RPMI8226 (cell line): ENCODE data around the gene FOXD2.

Experiments
- DNase-seq: peaks from one replicate; pipeline ENCODE4 v3.0.0-alpha.2; 2015

FOXD2 gene

DNA sequence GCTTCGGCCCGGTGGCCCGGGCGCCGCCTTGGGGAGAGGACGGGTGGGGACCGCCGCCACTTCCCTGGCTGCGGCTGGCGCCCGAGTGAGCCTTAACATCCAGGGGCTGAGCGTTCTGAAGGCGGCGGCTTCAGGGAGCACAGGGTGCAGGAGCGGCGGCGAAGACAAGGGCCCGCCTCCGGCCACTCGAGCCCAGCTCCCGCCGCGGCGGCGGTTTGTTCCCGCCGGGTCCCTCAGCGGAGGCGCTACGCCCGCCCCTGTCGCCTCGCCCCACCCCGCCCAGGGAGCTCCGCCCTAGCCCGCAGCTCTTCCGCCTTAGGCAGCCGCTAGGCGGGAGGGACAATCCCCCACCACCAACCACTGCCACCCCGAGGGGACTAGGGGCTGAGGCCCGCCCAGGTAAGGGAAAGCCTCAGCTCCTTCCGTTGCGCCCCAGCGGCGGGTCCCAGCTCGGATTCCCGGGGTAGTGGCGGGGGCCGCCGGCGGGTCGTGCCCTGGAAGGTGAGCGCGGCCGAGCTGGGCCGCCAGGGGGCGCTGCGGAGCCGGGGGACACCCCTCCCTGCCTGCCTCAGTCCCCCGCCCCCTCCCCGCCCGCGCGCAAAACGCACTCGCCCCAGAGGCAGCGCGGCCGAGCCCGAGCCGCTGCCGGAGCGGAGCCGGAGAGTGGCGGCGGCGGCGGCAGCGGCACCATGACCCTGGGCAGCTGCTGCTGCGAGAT, at the start of gene FOXD2:
Gene FOXD2 (plus strand): TSS at position 598 of the 718 bp plus-strand sequence. CDS start 92 bp downstream, at position 690.
- peak; percentile 94 for DNase-seq

DNA sequence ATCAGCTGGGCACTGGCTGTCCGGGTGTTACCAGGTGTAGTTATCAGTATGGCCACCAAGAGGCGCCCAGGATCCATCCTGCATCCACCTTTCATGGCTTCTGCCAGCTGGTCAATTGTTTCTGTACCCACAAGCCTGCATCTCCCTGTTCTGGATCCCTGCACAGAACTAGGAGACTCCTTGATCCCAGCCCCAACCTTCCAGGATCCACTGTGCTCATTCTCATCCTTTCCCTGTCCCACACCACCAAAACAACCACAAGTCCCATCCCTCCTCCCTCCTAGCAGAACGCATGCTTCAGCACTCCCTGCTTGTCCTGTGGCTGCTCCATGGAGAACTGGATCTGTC, 49.0 kb upstream of the FOXD2 start:
- DNase-seq = peak; percentile 72

DNA sequence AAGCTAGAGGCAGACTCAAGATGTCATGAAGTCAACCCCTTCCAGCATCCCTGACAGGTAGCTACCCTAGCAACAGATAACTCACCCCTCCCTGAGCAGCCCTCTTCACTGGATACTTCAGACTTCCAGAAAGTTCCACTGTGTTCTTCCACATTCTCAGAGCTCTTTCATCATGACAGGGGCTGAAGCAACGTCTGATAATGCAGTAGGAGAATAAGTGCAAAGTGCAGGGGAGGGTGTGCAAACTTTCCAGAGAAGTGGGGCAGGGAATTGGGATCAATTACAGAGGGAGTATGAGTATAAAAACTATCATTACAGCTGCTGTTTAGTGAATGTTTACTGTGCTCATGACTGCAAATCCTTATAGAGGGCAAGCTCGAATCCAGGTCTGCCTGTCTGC, 48.1 kb upstream of the FOXD2 start:
- DNase-seq = no peak

DNA sequence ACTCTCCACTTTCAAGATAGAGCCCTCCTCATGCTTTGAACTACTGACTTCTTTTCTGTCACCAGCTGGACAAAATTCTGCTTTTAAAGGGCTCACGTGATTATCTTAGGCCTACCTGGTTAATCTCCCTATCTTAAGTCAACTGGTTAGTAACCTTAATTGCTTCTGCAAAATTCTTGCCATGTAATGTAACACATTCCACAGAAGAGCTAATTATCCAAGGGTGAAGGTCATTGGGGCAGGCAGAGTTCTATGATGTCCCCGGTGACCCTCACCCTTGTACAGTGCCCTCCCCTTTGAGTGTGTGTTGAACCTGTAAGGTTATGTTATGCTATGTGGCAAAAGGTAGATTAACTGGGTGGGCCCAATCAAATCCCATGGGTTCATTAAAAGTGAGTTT, 47.0 kb upstream of the FOXD2 start:
- no peak for DNase-seq

DNA sequence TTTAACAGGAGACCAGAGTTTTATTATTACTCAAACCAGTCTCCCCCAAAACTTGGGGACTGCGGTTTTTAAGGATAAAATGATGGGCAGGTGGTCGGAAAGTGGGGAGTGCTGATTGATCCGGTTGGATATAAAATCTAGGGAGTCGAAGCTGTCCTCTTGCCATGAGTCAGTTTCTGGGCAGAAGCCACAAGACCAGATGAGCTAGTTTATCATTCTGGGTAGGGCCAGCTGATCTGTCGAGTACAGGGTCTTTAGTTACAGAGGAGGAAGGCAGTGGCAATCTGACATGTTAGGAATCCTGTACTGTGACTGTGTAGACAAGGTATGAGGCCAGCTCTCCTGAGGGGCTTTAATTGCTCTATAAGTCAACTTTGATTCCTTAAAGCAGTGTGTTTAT, 44.7 kb upstream of the FOXD2 start:
- DNase-seq = no peak

DNA sequence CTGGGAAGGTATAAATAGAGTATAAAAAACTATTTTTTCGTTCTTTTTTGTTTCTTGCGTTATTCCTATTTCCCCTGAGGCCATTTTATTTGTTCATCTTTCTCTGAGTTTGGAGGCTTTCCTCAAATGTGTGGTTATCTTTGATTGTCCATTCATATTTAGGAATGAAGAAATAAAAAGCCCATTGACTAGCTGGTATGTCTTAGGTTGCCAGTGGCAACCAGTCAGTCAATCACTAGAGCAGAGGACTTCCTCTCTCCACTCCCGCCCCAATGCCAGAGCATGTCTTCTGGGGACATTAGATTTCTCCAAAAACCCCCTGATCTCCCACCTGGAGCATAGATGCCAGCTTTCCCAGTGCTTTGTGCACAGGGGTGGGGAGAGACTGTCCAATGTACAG, 42.4 kb upstream of the FOXD2 start:
- no peak for DNase-seq

DNA sequence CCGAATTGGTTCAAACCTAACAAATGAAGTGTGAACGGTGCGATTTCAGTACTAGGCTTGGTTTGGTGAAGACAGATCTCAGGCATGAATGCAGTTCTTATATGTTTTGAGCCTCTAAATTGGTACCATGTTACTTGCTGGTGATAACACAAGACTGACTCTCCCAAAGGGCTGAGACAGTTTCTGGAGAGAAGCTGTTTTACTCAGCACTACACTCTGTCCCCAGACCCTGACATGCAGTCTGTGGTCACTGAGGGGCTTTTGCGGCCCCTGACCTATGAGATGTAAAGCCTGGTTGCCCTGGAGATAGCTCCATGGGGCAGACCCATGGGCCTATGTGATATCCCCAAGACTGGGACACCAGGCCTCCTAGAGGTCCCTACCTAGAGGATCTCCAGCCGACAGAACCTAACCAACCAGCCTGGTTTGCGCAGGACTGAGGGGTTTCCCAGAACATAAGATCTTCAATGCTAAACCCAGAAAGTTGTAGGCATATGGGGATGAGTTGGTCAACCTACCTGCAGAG, 41.1 kb upstream of the FOXD2 start:
- DNase-seq = no peak

DNA sequence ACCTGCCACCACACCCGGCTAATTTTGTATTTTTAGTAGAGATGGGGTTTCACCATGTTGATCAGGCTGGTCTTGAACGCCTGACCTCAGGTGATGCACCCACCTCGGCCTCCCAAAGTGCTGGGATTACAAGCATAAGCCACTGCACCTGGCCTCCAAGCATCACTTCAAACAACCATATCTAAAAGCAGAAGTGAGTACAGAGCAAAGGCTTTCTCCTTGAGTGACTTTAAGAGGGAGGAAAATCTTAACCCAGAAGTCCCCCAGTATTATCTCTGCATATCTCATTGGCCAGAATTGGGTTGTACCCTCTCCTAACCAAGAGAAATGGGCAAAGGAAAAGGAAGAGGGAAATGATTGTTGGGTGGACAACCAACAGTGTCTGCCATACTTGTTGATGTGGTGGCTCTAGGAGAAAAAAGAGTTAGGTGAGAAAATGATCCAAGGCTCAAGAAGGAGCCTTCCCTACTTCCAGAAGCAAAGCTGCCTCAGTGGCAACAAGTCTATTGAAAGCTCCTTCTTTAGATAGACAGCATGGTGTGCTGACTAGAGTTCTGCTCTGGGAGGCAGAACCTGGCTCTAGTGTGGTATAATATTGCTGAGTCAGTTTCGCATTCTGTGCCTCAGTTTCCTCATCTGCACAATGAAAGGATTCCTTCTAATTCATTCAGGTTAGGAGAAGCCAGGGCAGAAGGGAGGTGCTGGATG, 38.6 kb upstream of the FOXD2 start:
- no peak for DNase-seq

DNA sequence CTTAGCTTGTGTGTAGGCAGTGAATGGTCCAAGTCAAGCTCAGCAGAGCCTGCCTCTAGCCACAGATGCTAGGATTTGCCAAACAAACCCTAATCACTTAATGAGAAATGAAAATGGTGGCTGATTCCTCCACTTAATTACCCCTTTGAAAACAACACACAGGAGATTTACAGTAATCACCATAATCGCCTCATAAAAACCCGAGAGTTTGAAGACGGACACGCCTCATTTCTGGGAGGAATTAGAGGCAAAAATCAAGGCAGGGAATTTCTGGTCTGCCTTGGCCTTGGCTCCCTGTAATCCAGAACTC, 38.0 kb upstream of the FOXD2 start:
- DNase-seq = no peak

DNA sequence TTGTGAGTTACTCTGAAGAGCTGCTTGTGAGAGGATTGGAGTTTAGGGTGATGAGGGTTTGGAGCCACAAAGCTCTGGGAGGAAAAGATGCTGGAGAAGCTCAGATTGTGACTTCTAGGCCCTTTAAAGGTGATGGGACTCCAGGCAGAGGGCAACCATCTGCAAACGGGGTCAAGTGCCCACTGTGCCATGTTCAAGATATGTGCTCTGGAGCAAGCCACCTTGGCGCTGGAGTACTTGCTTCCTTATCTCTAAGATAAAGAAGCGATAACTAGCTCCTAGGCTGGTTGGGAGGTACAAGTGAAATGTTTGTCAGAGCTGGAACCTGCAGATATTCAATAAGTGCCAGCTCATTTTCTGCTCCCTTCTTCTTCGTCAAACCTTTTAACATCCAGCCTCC, 36.1 kb upstream of the FOXD2 start:
- no peak for DNase-seq

DNA sequence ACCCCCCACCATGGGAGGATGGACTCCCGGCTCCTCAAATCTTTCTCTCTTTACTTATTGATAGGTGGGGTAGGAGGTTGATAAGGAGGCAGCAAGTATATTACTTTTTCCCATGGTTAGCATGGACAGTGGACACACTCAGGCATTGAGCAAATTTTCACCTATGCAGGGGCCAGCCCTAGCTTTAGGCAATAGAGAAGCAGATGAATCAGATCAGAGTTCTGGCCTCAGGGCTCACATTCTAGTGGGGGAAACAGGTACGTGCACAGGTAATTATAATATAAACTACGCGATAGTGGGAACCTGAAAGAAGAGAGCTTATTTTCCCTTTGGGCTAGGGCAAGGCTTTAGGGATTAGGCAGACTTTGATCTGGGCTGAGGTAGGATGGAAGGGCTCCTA, 35.3 kb upstream of the FOXD2 start:
- no peak for DNase-seq

DNA sequence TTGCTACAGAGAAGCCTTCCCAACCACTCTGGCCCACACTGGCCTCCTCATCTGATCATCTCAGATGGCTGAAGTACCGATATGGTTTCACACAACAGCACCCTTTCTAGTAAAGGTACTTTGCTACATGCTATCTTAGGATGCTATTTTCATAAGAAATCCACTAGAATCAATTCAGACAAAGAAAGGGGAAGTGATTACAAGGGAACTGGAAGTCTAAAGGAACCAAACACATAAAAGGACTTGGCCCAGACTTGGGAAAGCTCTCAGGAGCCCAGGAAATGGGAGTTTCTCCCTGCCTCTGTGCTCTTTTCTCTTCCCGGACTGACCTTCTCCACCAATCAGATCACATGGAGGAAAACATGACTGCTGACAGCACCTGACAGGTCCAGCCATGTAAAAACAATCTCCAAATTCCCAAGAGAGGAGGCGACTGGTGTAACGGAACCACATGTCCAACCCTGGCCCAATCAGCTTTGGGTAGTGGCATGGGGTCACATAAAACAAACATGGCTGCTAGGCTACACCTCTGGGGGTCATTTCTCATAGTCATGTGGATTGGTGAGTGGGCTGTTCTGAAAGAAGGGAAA, 34.4 kb upstream of the FOXD2 start:
- DNase-seq = no peak

DNA sequence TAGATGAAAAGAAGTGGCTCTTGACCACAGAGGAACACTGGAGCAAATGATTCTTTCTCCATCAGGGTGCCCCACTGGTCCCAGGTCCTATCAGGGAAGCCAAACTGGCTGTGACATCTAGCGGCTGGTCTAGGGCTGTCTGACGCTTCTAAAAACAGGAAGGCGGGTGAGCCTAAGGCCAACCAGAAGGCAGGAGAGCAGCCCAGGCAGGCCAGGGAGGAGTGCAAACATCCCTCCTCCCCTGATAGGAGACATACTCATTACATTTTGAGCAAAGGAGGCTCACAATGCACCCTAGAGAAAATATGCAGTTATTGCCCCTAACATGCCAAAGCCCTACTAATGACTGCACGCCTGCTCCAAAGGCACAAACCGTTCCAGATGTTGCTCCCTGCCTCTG, 32.1 kb upstream of the FOXD2 start:
- no peak for DNase-seq

DNA sequence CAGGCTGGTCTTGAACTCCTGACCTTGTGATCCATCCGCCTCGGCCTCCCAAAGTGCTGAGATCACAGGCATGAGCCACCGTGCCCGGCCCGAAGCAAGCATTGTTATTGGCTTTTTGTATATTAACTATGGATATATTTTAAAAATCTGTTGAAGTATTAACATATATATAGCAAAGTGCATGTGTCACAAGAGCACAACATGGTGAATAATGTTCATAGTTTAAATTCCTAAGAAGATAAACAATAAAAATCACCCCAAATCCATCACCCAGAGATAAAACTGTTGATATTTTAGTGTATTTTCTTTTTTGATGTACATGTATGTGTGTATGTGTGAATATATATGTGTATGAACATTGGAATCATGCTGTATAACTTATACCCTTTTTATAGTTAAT, 30.9 kb upstream of the FOXD2 start:
- no peak for DNase-seq

DNA sequence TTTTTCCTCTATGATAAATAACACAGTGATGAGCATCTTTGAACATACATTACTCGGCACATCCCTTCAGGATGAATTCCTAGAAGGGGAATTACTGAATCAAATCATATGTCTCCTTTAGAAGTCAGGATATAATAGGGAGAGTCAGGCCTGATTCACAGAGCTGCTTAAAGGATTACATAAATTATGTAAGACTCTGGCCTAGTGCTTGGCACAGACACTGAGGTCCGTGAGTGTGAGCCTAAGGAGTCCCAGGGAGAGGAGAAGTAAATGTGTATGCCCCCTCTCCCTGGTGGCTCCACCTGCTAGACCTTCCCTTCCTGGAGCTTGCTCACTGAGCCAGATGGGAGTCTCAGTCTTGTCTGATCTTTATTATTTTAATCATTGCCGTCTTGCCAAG, 30.4 kb upstream of the FOXD2 start:
- no peak for DNase-seq

DNA sequence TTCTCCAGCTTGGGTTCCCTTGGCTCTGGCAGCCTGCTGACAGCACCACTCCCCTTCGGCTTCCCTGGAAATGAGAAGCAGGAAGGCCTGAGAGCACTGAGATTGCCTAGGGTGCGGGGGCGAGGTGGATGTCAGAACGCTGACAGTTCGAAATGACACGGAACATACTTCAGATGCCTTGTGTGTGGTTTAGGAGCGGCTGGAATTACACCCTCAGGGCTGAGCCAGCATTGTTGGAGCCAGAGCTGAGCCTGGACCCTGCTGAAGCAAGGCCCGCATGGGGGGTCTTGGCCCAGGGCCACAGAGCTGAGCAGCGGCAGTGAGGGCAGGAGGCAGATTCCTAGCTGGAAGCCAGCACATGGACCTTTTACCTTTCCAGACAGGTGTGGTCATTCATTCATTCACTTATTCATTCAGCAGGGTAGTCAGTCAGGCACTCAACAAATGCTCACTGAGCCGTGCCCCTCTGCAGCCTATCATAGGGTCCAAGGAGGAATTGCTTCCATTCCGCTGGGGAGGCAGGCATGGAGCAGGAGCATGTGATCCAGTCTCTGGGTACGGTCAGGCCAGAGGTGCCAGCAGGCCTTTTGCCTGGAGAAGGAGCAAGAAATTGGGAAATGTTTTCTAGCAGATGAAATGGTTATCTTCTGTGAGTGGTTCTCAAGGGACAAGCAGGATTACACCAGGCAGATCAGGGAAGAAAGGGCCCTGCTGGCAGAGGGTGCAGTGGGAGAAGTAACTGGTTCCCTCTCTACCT, 28.4 kb upstream of the FOXD2 start:
- no peak for DNase-seq

DNA sequence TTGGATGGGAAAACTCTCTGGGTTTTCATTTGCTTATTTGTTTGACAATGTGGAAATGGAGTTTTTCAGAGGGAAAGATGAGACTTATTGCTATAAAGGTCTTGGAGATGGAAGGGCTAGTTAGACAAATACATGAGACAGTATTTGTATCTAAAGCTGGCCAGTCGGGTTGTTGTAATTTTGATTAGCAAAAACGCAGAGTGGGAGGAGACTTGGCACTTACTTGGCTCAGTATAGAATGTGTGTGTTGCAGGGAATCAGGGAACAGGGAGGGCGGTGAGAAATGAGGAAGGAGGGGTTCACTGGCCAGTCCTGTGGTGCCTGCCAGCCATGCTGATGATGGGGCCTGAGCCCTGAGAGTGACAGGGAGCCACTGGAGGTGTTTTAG, 27.8 kb upstream of the FOXD2 start:
- DNase-seq = no peak

DNA sequence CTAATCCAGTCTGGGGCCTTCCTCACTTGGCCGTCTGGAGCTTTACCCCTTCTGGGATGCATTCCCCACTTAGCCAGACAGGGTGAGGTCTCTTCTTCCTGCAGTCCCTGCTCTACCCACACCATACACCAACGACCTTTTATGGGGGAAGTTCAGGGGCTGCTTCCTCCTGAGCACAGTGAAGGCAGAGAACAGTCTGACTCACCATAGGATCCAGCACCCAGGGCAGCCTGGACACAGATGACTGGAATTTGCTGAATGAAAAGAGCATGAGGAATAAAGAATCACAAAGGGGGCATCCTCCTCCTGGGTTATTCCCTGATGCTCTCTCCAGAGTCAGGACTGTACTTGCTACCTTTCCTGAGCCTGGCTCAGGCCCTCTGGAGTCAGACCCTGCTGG, 26.4 kb upstream of the FOXD2 start:
- DNase-seq = no peak

DNA sequence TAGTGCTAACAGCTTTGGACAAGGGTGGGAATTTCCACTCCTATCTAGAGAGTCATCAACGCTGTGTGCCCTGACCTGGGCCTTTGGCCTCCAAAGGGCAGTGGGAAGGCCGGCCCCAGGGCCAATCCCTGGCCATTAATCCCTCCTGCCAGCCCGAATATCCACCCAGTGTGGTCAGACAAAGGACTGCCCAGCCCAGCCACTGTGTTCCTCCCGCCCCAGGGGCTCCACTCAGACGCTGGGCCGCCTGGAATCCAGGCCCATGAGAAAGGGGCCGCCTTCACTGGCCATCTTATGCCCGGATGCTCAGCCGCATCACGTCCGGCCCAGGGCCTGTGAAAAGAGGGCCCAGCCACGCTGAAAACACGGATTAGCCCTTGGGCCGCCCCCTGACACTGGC, 25.4 kb upstream of the FOXD2 start:
- DNase-seq = no peak

DNA sequence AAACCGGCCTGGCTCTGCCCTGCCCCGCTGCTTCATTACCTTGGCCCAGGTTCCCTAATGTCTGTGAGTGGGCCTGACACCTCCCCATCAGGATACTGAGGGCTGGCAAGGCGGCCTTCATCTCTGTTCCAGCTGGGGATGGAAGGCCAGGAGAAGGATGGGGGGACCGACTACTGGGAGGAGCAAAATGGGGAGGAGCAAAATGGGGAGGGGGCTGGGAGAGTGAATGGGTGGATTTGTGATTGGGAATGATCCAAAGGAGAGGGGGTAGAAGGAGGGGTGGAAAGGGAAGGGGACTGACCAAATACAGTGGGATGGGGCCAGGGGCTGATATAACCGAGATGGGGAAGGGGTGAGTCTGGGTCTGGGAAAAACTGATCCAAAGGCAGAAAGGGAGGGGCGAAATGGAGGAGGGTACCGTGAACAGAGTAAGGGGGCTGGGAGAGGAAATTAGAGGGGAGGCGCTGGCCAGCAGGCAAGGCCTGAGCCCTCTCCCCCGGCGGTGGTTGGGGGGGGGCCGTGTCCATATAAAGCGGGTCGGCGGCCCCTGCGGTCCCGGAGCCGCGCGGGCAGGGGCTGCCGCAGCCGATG, 22.0 kb upstream of the FOXD2 start, which contains the start of gene FOXE3:
Gene FOXE3 (plus strand): TSS at position 558 of the 591 bp plus-strand sequence. CDS start 31 bp downstream, at position 589.
- DNase-seq = no peak

DNA sequence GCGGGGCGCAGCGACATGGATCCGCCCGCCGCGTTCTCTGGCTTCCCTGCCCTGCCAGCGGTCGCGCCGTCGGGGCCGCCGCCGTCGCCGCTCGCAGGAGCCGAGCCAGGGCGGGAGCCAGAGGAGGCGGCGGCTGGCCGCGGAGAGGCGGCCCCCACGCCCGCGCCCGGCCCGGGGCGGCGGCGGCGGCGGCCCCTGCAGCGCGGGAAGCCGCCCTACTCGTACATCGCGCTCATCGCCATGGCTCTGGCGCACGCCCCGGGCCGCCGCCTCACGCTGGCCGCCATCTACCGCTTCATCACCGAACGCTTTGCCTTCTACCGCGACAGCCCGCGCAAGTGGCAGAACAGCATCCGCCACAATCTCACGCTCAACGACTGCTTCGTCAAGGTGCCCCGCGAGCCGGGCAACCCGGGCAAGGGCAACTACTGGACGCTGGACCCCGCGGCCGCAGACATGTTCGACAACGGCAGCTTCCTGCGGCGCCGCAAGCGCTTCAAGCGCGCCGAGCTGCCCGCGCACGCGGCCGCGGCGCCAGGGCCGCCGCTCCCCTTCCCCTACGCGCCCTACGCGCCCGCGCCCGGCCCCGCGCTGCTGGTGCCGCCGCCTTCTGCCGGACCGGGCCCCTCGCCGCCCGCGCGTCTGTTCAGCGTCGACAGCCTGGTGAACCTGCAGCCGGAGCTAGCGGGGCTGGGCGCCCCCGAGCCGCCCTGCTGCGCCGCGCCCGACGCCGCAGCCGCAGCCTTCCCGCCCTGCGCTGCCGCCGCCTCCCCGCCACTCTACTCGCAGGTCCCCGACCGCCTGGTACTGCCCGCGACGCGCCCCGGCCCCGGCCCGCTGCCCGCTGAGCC, 21.3 kb upstream of the FOXD2 start:
- DNase-seq = no peak
